Heart left ventricle (tissue), 13 donors: ENCODE results near the gene PLCL1.

ENCODE experiments used
- CTCF ChIP-seq, 12 donors: fragments of 200-600 bp; sonication (generic) in 4 of 12; IDR thresholded peaks; one replicate each; pipeline versions ENCODE4 v1.5.0 to v1.8.0; 2018 to 2022; ENCODE audit warnings: antibody characterized with exemption in 12 of 12, mild to moderate bottlenecking in 5 of 12
- POLR2A ChIP-seq, 2 donors: fragments of 450-650 bp; IDR thresholded peaks; one replicate each; pipeline ENCODE4 v1.6.1; 2017; ENCODE audit warnings: antibody characterized with exemption in 2 of 2, mild to moderate bottlenecking in 2 of 2, moderate library complexity in 2 of 2
- donor health status: ischemic (EF 13 %, LVEDD 7.1; RV severe dilation, severe dysfunction).
- donor health status: DM: no; HTN: yes; CAD: no.
- donor health status: DM: no; HTN: no; CAD: no.
- donor health status: ischemic (EF 25% LVEDD 6.9; RV normal size, moderate dysfunction).
- donor health status: ischemic (EF 25% LVEDD 5.7; RV mildly dilated, moderate dysfunction).
- donor health status: ischemic (EF 35%, LVEDD 5.7; RV mildly dilated, moderate dysfunction).
- donor health status: nonischemic (EF 11% LVEDD 7.7; RV severe dilation, severe dysfunction).
- donor health status: DM: yes; HTN: yes; CAD: no.
- donor health status: PGD.
- donor health status: ischemic (EF 29% LVEDD 5.4; RV normal size, mild dysfunction).
- donor health status: nonischemic (EF 23%, LVEDD 6.1; RV moderate dilation, normal function).

GRCh38 chr2:198173864-198174263 is 369.5 kb downstream of the PLCL1 start:
- TF ChIP-seq POLR2A (IDR thresholded peaks at IDR 0.05) (no peak), CTCF (IDR thresholded peaks at IDR 0.05) (no peak)
